Measurements from ENCODE around the gene CYS1.
"Not testable (repeated sequence)": the region's sequence is repeated elsewhere in the genome, so short reads cannot be mapped to it uniquely, and the experiment has no call there.

The CYS1 gene

DNA sequence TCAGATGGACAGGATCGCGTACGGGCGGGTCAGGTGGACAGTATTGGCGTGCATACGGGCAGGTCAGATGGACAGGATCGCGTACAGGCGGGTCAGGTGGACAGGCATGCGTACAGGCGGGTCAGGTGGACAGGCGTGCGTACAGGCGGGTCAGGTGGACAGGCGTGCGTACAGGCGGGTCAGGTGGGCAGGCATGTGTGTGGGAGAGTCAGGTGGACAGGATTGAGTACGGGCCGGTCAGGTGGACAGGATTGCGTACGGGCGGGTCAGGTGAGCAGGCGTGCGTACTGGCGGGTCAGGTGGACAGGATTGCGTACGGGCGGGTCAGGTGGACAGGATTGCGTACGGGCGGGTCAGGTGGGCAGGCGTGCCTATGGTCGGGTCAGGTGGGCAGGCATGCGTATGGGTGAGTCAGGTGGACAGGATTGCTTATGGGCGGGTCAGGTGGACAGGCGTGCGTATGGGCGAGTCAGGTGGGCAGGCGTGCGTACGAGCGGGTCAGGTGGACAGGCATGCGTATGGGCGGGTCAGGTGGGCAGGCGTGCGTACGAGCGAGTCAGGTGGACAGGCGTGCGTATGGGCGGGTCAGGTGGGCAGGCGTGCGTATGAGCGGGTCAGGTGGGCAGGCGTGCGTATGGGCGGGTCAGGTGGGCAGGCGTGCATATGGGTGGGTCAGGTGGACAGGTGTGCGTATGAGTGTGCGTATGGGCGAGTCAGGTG is 68.4 kb downstream of the CYS1 start:
- not testable (repeated sequence) for DNase-seq

DNA sequence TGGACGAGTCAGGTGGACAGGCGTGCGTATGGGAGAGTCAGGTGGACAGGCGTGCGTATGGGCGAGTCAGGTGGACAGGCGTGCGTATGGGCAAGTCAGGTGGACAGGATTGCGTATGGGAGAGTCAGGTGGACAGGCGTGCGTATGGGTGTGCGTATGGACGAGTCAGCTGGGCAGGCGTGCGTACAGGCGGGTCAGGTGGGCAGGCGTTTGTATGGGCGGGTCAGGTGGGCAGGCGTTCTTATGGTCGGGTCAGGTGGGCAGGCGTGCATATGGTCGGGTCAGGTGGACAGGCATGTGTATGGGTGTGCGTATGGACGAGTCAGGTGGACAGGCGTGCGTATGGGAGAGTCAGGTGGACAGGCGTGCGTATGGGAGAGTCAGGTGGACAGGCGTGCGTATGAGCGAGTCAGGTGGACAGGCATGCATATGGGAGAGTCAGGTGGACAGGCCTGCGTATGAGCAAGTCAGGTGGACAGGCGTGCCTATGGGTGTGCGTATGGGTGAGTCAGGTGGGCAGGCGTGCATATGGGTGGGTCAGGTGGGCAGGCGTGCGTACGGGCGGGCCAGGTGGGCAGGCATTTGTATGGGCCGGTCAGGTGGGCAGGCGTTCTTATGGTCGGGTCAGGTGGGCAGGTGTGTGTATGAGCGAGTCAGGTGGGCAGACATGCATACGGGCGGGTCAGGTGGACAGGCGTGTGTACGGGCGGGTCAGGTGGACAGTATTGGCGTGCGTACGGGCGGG is 69.2 kb downstream of the CYS1 start:
- not testable (repeated sequence) for DNase-seq

DNA sequence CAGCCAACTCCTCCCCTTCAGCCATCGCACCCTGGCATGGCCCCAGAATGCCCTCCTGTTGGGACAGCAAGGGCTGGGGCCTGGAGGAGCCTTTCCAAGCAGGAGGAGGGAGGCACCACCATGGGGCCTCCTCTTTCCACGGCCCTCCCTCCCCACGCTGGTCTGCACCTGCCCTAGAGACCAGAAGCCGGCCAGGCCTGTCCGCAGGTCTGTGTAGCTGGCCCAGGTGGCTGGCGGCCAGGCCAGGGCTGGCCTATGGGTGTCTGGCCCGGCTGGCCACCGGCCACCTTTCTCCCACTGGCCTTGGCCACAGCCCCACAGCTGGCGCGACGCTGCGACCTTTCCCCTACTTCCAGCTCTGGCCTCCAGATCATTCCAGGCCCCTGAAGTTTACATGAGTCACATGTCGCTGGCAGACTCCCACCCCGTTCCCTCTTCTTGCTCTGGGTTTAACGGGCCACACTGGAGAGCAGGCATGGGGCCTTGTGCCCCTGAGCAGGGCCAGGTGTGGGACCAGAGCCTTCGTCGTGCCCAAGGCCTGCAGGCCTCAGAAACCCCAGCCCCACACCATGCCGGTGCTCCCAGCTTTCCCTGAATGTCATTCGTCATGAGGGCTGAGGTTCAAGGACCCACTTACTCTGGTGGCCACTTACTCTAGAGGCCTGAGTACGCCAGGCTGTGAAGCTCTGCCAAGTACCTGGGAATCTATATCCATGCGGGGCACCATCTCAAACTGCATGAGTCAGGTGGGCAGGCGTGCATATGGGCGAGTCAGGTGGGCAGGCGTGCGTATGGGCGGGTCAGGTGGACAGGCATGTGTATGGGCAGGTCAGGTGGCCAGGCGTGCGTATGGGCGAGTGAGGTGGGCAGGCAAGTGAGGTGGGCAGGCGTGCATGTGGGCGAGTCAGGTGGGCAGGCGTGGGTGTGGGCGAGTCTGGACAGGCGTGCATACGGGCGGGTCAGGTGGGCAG is 70.1 kb downstream of the CYS1 start:
- no peak for DNase-seq

DNA sequence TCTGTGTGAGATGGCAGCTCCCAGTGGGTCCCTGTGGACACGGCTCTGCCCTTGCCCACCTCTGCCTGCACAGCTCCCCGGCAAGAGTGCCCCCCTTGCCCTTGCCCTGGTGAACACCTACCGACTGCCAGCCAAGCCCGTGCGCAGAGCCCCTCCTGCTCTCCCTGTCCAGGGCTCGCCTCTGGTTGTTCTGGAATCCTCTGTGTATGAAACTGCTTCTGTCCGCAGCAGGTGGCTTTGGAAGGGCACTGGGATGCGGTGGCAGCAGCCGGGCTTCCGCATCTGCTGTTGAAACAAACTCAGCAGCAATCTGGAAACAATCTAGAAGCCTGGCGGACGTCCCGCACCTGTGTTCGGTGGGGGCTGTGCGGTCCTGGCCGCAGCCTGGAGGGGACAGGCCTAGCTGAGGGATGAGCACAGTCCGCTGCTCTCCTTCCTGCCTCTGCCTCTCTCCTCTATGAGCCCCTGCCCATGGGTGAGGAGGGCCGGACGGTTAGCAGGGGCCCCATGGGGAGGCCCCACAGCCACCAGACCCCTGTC is 70.9 kb downstream of the CYS1 start:
- no peak for DNase-seq

DNA sequence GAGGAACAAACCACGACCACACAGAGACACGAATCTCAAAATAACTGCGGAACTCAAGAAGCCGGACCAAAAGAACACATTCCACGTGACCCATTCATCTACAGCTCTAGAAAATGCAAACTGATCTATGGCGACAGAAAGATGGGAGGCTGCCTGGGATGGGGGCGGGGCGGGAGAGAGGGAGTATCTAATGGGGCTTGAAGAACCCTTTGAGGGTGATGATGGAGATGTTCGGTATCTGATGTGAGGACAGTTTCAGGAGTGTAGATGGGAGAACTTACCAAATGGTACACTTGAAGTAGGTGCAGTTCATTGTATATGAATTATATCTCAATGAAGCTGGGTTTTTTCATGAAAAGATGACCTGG is 71.4 kb downstream of the CYS1 start:
- no peak for DNase-seq

DNA sequence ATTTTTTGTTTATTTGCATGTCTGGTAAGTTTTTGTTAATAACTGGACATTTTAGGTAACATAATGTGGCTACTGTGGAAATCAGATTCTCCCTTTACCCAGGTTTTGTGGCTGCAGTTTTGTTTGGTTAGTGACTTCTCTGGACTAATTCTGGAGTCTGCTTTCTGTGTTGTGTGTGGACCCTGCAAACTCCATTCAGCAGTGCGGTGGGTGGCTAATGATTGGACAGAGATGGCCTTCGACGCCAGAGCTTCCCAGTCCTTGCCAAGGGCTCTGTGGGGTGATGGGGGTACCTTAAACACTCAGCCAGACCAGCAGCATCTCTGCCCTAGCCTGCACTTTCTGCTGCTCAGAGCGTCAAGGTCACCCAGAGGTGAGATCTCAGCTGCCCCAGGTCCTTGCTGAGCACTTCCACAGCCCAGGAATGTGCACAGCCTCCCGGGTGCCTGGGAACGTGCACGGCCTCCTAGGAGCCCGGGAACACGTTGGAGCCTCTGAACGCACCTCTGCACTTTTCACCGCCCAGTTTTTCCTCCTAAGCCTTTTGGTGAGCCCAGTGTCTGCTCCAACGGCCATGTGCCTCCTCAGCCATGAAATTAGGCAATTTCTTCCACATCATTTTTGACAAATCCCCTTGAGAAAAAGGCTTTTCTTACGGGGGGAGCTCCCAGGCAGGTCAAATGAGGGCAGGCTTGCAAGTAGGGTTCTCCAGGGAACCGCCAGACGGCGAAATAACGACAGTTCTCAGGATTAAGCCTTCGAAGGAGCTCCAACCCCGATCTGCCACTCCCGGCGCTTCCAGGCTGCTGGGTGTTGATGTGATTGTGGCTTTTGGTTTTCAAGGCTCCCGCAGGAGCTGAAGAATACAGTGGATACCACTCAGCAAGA is 72.0 kb downstream of the CYS1 start:
- DNase-seq, result no peak

DNA sequence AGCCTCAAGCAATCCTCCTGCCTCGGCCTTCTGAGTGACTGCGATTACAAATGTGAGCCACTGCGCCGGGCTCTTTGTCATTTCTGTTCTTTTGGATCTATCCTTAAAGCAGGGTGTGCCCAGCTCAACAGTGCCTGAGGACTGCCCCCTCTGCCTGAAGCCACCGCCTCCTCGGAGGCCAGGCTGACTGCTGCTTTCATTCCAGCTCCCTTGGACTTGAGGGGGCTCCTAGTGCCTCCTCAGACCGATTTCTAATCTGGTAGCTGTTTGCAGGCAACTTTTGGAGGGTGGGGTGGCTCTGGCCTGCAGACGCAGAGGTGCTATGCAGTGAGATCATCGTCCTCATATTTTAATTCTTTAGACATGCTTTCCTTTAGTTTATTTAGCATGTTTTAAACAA is 72.8 kb downstream of the CYS1 start:
- no peak for DNase-seq

Data from suppressor macrophage (primary cell).